Activated T-cell treated with anti-CD3 and anti-CD28 coated beads for 24 hours (primary cell): ENCODE measurements around the gene NSL1.
"Not testable (repeated sequence)": the region's sequence is repeated elsewhere in the genome, so short reads cannot be mapped to it uniquely, and the experiment has no call there.

Source experiments
- DNase-seq: peaks from one replicate; pipeline ENCODE4 v3.0.0-alpha.2; 2020; ENCODE audit warnings: low read depth

The NSL1 gene

GRCh38 chr1:212749821-212750535 is 41.6 kb downstream of the NSL1 start:
- DNase-seq = no peak

- no peak for DNase-seq
Measured at GRCh38 chr1:212746546-212746945, 45.0 kb downstream of the NSL1 start.

- DNase-seq = no peak
Measured at GRCh38 chr1:212745303-212745702, 46.3 kb downstream of the NSL1 start.

GRCh38 chr1:212743901-212744475 is 47.6 kb downstream of the NSL1 start:
- no peak for DNase-seq

- DNase-seq = no peak
Measured at GRCh38 chr1:212738330-212738729, 53.2 kb downstream of the NSL1 start.

- DNase-seq = no peak
Measured at GRCh38 chr1:212737559-212737958, 54.0 kb downstream of the NSL1 start.

GRCh38 chr1:212733109-212733508 is 58.5 kb downstream of the NSL1 start:
- DNase-seq = no peak

- no peak for DNase-seq
Measured at GRCh38 chr1:212731630-212732029, 59.9 kb downstream of the NSL1 start.

- DNase-seq = no peak
Measured at GRCh38 chr1:212728606-212729005, 63.0 kb downstream of the NSL1 start.

GRCh38 chr1:212727386-212728181 is 64.0 kb downstream of the NSL1 start:
- DNase-seq = no peak

- DNase-seq = not testable (repeated sequence)
Measured at GRCh38 chr1:212724679-212725078, 66.9 kb downstream of the NSL1 start.

- DNase-seq = no peak
Measured at GRCh38 chr1:212722270-212722957, 69.2 kb downstream of the NSL1 start.

- DNase-seq = no peak
Measured at GRCh38 chr1:212721388-212722247, 70.0 kb downstream of the NSL1 start.

GRCh38 chr1:212719633-212720032 is 71.9 kb downstream of the NSL1 start:
- DNase-seq = no peak

- DNase-seq = no peak
Measured at GRCh38 chr1:212718499-212718898, 73.1 kb downstream of the NSL1 start.

GRCh38 chr1:212716161-212716560 is 75.4 kb downstream of the NSL1 start:
- no peak for DNase-seq

- no peak for DNase-seq
Measured at GRCh38 chr1:212713465-212714136, 78.0 kb downstream of the NSL1 start.

- DNase-seq = no peak
Measured at GRCh38 chr1:212712451-212713303, 78.9 kb downstream of the NSL1 start.

- DNase-seq = not testable (repeated sequence)
Measured at GRCh38 chr1:212711974-212712373, 79.6 kb downstream of the NSL1 start.

- DNase-seq = no peak
Measured at GRCh38 chr1:212710566-212710965, 81.0 kb downstream of the NSL1 start.
